ENCODE measurements around the gene DSCAM.

GRCh38 chr21:40505681-40506080 lies 341.3 kb downstream of the DSCAM start:
- TF ChIP-seq POLR2A (IDR thresholded peaks at IDR 0.05; ENCODE audit: low read depth, low read length): no peak
- no peak for TF ChIP-seq JUN (IDR thresholded peaks at IDR 0.05; ENCODE audit: borderline replicate concordance, insufficient read depth, insufficient read length, low read depth)
- no peak for TF ChIP-seq CTCF (IDR thresholded peaks at IDR 0.05; ENCODE audit: extremely low read depth in 1 of 2, insufficient read depth in 1 of 2, low read depth in 1 of 2, low read length in 2 of 2)
- no peak for TF ChIP-seq MAX (IDR thresholded peaks at IDR 0.05; ENCODE audit: insufficient read depth, insufficient read length)
- TF ChIP-seq FOS (IDR thresholded peaks at IDR 0.05; ENCODE audit: borderline replicate concordance, insufficient read depth, low read length): no peak
- TF ChIP-seq EZH2 (IDR thresholded peaks at IDR 0.05; ENCODE audit: borderline replicate concordance, low read depth, low read length, severe bottlenecking): no peak
- TF ChIP-seq MYC (IDR thresholded peaks at IDR 0.05; ENCODE audit: low read depth, low read length): no peak
- no peak for TF ChIP-seq POLR2AphosphoS5 (IDR thresholded peaks at IDR 0.05; ENCODE audit: insufficient read depth, low read depth, low read length)
